ENCODE results near the gene ZSCAN1.

Gene ZSCAN1

DNA sequence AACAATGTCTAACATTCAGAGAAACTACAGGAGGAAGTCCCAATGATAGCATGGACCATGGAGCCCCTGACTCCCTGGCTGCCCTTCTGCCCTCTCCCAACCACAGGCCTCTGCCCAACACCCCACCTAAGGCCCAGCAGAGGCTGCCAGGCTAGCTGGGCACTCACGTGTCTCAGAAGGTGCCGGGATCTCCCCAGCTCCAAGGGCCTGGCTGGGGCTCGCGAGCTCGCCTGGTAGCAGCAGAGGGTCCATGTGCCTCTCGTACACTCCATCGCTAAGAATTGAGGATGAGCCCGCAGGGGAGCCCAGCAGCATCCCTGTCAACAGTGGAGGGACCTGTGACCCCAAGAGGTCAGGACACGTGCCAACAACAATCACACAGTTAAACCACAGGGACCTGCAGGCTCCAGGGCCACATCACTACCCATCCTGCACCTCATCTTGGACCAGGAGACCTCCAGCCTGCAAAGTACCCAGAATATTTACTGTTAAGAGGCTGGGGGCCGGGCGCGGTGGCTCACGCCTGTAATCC is 54.8 kb downstream of the ZSCAN1 start:
- TF ChIP-seq, protein P1, sequence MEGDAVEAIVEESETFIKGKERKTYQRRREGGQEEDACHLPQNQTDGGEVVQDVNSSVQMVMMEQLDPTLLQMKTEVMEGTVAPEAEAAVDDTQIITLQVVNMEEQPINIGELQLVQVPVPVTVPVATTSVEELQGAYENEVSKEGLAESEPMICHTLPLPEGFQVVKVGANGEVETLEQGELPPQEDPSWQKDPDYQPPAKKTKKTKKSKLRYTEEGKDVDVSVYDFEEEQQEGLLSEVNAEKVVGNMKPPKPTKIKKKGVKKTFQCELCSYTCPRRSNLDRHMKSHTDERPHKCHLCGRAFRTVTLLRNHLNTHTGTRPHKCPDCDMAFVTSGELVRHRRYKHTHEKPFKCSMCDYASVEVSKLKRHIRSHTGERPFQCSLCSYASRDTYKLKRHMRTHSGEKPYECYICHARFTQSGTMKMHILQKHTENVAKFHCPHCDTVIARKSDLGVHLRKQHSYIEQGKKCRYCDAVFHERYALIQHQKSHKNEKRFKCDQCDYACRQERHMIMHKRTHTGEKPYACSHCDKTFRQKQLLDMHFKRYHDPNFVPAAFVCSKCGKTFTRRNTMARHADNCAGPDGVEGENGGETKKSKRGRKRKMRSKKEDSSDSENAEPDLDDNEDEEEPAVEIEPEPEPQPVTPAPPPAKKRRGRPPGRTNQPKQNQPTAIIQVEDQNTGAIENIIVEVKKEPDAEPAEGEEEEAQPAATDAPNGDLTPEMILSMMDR (IDR thresholded peaks at IDR 0.05; ENCODE audit: low read depth, low read length) = no peak
- no peak overlapping the region for H3K4me3 ChIP-seq (replicated peaks in 1 of 2; ENCODE audit: low read depth in 2 of 2, low read length in 2 of 2)
- no peak for DNase-seq (ENCODE audit: low read depth in 2 of 2)

DNA sequence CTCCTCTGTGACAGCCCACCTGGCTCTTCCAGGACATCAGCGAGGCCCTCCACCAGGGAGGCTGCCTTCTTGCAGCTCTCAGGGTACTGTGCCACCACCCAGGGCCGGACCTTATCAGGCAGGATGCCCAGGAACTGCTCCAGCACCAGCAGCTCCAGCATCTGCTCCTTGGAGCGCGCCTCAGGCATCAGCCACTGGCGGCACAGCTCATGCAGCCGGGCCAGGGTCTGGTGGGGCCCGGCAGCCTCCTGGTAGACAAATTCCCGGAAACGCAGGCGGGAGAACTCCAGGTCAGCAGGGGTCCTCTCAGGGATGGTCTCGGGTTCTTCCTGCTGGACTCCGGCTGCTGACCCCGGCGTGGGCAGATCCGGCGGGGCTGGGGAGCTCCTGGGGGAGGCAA is 56.0 kb downstream of the ZSCAN1 start:
- TF ChIP-seq, protein P1 (IDR thresholded peaks at IDR 0.05; ENCODE audit: low read depth, low read length) = no peak
- H3K4me3 ChIP-seq (replicated peaks in 1 of 2; ENCODE audit: low read depth in 2 of 2, low read length in 2 of 2) = no peak overlapping the region
- DNase-seq (ENCODE audit: low read depth in 2 of 2) = no peak

DNA sequence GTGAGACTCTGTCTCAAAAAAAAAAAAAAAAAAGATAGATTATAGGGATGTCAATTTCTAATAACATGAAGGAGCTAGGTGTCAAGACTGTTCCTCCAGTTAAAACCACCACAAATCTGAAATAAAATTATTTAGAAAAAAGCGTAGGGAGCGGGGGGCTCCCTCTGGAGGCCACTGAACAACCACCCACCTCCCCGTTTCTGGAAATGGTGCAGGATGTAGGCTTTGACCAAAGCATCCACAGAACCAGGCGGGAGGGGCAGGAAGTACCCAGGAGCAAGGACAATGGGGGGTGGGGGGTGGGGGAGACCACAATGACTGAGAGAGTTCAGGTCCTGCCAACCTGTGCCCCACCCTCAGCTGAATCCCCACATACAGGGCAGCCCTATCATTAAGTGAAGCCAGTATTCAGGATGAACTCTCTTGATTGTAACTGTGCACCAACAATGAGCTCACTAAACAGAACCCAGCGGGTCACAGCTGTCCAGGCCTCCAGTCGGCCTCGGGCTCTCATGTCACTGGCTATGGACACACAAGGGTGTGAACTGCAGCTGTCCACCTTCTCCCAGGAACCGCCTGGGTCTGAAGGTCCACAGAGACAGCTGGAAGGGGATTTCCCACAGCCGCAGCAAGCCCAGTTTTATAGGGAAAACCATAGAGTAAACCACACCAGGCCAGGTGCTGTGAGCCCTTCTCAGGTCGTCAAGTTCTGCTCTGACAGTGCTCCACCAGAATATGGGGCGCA is 57.6 kb downstream of the ZSCAN1 start:
- DNase-seq (ENCODE audit: low read depth in 2 of 2) = no peak
- H3K4me3 ChIP-seq (replicated peaks in 1 of 2; ENCODE audit: low read depth in 2 of 2, low read length in 2 of 2) = no peak overlapping the region
- TF ChIP-seq, protein P1 (IDR thresholded peaks at IDR 0.05; ENCODE audit: low read depth, low read length) = no peak

DNA sequence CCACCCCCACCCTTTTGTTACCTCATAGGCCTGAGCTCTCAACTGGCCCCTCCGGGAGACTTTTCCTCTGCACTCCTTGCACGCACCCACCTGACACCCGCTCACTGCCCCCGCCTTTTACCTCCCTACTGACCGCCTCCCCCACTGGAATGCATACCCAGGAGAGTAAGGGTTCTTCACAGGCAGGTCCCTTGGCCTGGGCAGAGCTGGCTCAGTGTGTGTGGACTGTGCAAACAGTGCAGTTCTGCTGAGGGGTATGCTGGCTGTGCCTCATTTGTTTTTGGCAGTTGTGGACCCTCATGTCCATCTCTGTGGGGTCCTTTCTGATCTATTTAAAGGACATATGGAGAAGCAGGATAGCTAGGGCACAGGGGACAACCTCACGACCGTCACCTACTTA is 59.2 kb downstream of the ZSCAN1 start:
- DNase-seq (ENCODE audit: low read depth in 2 of 2) = no peak
- no peak overlapping the region for H3K4me3 ChIP-seq (replicated peaks in 1 of 2; ENCODE audit: low read depth in 2 of 2, low read length in 2 of 2)
- TF ChIP-seq, protein P1 (IDR thresholded peaks at IDR 0.05; ENCODE audit: low read depth, low read length) = no peak

DNA sequence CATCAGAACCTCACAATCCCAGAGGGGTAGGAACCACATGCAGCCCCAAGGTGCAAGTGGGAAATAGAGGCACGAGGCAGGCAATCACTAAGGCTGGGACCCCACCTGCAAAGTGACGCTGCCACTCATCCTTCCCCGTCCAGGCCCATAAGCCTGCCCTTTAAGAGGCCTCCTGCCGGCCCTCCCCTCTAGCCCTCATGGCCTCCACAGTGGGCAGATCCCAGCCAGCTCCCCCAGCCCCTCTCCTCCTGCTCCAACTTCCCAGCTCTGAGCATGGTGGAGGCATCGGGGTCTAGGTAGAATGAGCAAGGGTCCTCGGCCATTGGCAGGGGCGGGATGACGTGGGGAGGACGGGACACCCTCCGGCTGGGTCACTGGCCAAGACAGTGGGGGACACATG is 61.5 kb downstream of the ZSCAN1 start:
- no peak overlapping the region for H3K4me3 ChIP-seq (replicated peaks in 1 of 2; ENCODE audit: low read depth in 2 of 2, low read length in 2 of 2)
- TF ChIP-seq, protein P1 (IDR thresholded peaks at IDR 0.05; ENCODE audit: low read depth, low read length) = no peak
- DNase-seq (ENCODE audit: low read depth in 2 of 2) = no peak

DNA sequence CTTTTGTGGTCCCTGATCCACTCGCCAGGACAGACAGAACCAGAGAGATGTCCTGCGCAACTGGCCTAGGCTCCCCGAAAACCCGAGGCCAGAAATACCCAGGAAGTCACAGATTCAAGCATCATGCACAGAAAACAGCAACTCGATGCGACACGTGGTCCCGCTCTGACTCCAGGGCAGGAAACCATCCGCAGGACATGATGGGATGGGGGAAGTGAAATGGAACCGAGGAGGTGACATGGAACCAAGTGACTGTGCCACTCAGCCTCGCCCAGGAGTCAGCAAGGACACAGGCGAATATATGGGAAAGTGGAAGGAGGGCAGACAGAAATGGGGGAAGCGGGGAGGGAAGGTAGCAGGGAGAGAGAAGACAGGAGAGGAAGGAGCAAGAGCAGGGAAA is 63.1 kb downstream of the ZSCAN1 start:
- TF ChIP-seq, protein P1 (IDR thresholded peaks at IDR 0.05; ENCODE audit: low read depth, low read length) = no peak
- H3K4me3 ChIP-seq (replicated peaks in 1 of 2; ENCODE audit: low read depth in 2 of 2, low read length in 2 of 2) = no peak overlapping the region
- DNase-seq (ENCODE audit: low read depth in 2 of 2) = no peak

All from cardiac fibroblast (primary cell).